Measurements from ENCODE around the gene NUMA1.

NUMA1 gene

GRCh38 chr11:72080326-72081183 lies at the start of gene NUMA1, which contains the start of gene LRRC51:
Gene NUMA1 (minus strand): TSS chr11:72080542. CDS start chr11:72035943, 44,599 bp downstream.
Gene LRRC51 (plus strand): TSS chr11:72080850. CDS start chr11:72089084, 8,234 bp downstream.
- DNase-seq = peak; percentile 99

GRCh38 chr11:72129381-72129780 lies 49.0 kb upstream of the NUMA1 start:
- DNase-seq = no peak

DNA sequence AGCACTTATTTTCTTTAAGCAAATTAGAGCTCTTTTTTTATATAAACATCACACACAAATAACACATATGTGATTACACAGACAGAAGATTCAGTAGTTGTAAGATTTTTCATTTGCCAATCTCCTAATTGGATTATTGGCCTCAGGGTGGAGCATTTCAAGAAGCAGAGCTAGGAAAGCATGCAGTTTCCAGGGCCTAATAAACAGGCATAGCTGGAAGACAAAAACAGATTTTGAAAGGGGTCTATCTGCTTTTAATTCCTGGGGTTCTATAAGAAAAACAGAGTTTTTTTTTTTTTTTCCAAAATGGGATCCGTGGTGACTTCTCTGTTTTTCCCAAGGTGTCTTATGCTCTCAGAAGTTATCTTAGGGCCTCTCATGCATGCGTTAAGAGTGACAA lies 47.6 kb upstream of the NUMA1 start:
- no peak for DNase-seq

DNA sequence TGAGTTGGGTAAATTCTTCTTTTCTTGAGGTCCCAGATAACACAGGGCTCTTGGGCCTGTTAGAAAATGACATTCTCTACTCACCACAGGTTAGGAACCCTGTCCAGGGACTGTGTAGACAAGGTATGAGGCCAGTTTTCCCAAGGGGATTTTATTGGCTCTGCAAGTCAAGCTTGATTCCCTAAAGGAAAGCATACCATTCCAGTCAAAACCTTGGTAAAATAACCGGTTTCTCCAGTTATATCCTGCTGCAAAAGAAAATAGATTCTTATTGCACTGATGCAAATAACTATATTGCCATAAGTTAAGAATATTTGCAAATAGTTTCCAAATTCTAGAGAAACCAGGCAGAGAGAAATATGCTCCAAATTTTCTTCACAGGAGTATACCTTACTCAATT lies 45.6 kb upstream of the NUMA1 start:
- DNase-seq = no peak

GRCh38 chr11:72124046-72124445 lies 43.7 kb upstream of the NUMA1 start:
- no peak for DNase-seq

- DNase-seq = no peak
Observed at GRCh38 chr11:72123117-72123653, 42.8 kb upstream of the NUMA1 start.

DNA sequence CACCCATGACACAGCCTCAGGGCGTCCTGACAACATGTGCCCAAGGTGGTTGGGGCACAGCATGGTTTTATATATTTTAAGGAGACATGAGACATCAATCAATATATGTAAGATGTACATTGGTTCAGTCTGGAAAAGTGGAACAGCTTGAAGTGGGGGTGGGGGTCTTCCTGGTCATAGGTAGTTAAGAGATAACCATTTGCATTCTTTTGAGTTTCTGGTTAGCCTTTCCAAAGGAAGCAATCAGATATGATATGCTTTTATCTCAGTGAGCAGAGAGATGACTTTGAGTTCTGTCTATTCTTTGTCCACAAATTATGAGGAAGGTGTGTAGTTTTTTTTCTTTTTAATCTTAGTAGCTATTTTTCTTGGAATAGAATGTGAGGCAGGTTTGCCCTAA lies 42.3 kb upstream of the NUMA1 start:
- no peak for DNase-seq

DNA sequence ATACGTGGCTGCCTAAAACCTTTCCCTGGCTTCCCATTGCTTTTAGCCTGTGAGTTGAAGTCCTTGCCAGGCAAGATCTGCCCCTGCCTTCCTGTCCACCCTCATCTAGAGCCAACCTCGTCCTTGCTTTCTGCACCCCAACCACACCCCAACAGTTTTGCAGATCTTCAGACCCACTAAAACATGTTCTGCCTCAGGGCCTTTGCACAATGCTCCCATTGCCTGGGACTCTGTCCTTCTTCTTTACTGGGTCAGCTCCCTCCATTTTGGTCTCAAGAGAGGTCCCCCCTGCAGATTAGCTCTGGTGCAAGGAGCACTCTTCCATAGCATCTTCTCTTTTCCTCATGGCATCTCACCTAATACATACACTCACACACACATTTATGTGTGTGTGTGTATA lies 40.6 kb upstream of the NUMA1 start:
- DNase-seq = no peak

DNA sequence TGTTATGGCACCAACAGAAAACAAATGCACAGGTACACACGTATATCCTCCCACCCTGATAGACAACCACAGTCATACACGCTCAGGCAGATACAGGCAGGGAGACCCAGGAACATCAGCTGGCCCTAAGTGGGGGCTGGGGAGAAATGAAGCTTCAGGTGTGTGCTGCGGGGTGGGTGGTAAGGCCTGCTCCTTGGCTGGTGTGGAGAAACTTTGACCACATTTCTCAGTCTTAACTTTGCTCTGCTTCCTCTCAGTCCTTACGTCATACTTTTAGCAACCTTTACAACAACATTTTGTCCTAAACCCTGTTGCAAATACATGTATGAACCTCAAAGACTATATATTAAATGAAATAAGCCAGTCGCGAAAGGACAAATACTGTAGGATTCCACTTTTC lies 38.9 kb upstream of the NUMA1 start:
- DNase-seq = no peak

DNA sequence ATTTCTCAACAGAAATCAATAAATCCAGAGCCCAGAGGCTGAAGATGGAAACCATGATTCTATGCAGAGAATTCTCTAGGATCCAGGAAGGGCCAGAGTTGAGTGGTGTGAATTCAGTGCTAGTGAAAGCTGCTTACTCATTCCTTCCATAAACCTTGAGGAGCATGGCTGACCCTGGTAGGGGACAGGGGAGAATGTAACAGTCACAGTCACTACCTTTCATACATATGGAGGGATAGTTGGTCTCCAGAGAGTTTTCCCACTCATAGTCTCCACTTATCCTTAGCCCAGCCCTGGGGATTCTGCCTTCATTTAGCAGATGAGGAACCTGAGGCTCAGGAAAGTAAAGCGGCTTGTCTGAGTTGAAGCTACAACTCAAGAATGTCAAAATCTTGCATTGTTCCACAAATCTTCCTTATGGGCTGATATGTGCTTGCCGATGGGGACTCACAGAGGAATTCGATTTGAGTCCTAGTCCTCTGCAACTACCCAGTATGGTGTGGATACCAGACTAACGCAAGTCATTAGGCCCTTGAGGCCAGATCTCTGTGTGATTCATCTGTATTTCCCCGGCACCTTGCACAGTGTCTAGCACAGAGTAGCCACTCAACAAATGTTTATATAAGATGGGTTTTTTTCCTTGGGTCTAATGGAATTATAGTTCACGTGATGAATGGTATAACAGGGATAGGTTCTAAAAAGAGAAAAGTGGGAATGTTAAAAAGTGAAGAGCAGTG lies 35.8 kb upstream of the NUMA1 start:
- no peak for DNase-seq

DNA sequence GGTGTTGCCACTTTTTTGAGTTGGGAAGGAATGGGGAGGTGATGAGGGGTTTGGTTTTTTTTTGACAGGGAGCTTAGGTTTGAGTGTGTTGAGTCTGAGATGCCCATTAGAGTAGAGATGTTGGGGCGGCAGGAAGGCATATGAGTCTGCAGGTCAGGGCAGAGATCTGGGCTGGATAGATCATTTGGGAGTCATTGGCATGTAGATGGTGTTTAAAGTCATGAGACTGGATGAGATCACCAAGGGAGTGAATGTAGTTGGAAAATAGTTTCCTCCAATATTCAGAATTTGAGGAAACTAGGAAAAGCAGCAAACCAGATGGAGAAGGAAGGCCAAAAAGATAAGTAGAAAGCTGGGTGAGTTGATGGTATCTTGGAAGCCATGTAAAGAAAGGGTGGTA lies 34.2 kb upstream of the NUMA1 start:
- DNase-seq = no peak

DNA sequence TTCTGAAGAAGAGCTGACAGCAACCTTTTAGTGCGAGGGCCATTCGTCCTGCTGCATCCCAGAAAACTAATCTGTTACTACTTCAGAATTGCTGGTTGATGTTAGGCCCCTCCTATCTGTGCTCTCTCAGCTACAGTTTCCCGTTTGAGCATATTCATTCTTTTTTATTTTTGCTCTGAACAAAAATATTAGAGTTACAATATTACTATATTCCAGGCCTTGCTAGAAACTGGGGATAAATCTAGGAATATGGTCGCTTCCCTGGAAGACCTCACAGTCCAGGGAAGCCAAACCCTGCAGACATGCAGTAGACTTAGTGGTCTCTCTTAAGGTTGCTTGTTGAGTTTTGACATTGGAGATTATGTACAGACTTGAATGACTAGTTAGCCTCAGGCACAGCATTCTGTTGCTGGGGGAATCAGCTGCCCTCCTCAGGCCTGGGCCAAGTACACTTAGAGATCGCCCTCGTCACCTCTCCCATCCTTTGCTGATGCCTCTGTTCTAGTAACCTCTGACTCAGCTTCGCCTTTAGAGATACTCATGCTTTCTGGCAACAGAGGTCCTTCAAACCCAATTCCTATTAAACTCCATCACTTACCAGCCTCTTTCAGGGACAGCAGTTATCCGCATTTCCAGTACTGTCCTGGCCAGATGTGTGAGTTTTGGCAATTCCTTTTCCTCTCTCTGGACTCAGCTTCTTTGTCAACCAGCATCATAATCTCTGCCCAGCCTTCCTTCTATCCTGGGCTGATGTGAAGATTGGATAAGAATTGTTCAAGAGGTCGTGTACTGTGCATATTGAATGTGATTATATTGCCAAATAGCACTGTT lies 32.9 kb upstream of the NUMA1 start:
- no peak for DNase-seq

- DNase-seq = peak; percentile 98
Observed at GRCh38 chr11:72112143-72112977, 32.0 kb upstream of the NUMA1 start, which contains the start of gene ANAPC15. Gene ANAPC15 (minus strand): TSS chr11:72112695. CDS start chr11:72111276, 1,419 bp downstream.

GRCh38 chr11:72111300-72112142 lies 31.2 kb upstream of the NUMA1 start:
- DNase-seq = no peak

- DNase-seq = no peak
Observed at GRCh38 chr11:72105888-72106287, 25.5 kb upstream of the NUMA1 start, which contains the start of gene TOMT. Gene TOMT (plus strand): TSS chr11:72105924. CDS start chr11:72105952, 28 bp downstream.

GRCh38 chr11:72103754-72104167 lies 23.4 kb upstream of the NUMA1 start:
- no peak for DNase-seq

DNA sequence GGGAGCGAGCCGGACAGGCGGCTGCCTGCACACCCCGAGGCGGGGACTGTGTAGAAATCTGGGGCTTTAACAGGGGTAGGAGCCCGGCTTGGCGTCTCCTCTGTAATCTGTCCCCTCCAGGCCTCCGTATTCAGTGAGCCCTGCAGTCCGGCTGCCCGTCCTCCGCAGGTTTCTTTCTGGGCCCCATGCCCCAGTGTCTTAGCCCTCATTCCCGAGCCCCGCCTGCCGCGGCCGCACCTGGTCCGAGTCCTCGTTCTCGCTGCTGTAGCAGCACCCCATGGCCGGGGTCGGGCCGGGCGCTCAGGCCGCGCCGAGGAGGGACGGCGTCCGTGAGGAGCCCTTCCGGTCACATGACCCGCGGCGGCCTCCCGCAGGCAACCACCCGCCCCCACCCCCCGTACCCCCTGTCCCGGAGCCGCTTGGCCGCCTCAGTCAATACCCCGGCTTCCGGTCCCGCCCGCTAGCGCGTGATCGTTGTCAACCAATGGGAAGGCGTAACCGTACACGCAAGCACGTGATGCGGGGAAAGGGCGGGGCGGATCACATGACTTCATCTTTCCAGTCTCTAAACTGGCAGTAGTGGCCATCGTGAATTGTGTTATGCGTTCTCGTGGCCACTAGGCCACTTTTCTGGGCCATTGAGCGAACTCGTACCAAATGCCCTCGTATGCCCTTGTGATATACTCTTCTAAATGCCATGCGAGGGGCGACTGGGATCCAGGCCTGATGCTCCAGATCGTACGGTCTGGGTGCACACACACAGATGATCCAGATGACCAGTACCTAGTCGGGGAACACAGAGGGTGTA lies 22.8 kb upstream of the NUMA1 start, which contains the start of gene LAMTOR1:
Gene LAMTOR1, minus strand, starts transcription at position 352 of the 808 bp plus-strand sequence. Its CDS starts 73 bp downstream, at position 279.
- peak; percentile 98 for DNase-seq

GRCh38 chr11:72102631-72102945 lies 22.2 kb upstream of the NUMA1 start:
- DNase-seq = no peak

DNA sequence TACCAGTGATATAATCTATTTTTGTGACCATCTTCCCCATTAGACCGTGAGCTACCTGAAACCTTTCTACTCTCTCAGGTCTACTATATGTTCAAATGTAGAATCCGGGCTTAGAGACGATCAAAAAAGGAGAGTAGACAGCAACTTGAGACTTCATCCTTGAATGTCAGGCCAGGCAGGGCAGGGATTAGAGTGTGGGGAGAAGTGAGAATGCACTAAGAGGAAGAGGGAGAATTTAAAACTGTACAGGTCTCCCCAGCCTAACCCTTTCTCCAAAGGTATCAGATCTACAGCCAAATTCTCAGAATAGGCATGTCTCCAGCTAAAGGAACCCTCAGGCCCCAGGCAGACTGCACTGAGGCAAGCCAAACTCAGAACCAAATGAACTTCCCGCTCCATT lies 21.8 kb upstream of the NUMA1 start:
- no peak for DNase-seq

GRCh38 chr11:72100462-72100861 lies 20.1 kb upstream of the NUMA1 start:
- no peak for DNase-seq
